ENCODE measurements around the gene TOR4A. TPM values are rescaled to one million over a fixed set of nuclear protein-coding genes. Genes with fewer than 3 reads are reported as not detected.

Gene TOR4A
- total RNA-seq, 2 donors from 2014 or later: 14.2 to 18.9 TPM

DNA sequence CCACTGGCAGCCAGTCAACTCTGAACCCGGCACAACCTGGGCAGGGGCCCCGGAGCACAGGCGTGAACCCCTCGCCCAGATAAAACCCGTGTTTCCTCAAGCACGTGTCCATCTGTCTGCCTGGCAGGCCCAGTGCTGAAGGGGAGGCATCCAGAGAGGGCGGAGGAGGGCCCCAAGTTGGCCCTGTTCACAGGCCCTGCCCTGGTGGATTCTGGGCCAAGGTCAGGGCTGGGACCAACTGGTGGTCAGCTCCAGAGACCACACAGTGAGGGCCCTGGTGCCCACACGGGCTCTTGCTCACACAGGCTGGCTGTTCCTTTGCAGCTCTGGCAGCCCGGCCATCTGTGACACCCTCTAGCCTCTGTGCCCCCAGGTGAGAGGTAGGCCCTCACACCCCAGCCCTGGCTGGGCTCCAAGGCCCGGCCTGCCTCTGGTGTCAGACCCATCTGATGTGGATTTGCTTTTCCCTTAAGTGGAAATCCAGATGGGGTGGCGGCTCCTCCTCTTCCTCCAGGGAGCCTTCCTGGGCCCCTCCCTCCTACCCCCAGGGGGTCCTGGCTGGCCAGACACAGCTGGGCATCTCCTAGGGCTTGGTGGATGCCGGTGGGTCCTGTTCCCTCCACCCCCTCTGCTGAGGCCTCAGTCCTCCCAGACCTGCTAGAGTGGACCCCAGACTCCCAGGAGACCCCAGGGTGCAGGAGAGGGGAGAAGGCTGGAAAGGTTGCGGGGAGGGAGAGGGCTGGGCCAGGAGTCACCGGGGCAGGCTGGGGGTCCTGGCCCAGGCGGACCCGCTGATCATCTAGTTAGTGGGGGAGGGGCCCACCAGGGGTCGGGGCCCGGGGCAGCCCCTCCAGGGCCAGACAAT is 27.0 kb upstream of the TOR4A start:
- no peak for DNase-seq
- WGBS, 2 experiments (ENCODE audit: insufficient coverage in 1 of 2, insufficient read length in 1 of 2): 88 to 90% methylated on average over 11 to 17 of the region's 18 CpGs
- Histone ChIP-seq H3K36me3 (ENCODE audit: control insufficient read depth, insufficient read depth, low read length) (no peaks in the 10 kb centered on the region), H3K27me3 (ENCODE audit: control insufficient read depth, insufficient read depth, low read length, poor library complexity, severe bottlenecking) (no peaks in the 10 kb centered on the region), H3K9ac (ENCODE audit: extremely low read depth, low read length, poor library complexity, severe bottlenecking) (no peak overlapping the region), H3K4me1 (ENCODE audit: control insufficient read depth, insufficient read depth, low read length) (peaks cover 8% of the 10 kb centered on the region), H3K4me3 (ENCODE audit: low read length) (no peak overlapping the region), H3K27ac (ENCODE audit: low read depth, low read length) (no peak overlapping the region), H3K9me3 (ENCODE audit: control insufficient read depth, low read length) (no peaks in the 10 kb centered on the region)
- no peak overlapping the region for H3K4me3 Mint-ChIP-seq
- no peaks in the 10 kb centered on the region for H3K36me3 Mint-ChIP-seq (ENCODE audit: low read depth)
- H3K27ac Mint-ChIP-seq: no peak overlapping the region
- H3K9me3 Mint-ChIP-seq: no peaks in the 10 kb centered on the region
- TF ChIP-seq, protein P1, sequence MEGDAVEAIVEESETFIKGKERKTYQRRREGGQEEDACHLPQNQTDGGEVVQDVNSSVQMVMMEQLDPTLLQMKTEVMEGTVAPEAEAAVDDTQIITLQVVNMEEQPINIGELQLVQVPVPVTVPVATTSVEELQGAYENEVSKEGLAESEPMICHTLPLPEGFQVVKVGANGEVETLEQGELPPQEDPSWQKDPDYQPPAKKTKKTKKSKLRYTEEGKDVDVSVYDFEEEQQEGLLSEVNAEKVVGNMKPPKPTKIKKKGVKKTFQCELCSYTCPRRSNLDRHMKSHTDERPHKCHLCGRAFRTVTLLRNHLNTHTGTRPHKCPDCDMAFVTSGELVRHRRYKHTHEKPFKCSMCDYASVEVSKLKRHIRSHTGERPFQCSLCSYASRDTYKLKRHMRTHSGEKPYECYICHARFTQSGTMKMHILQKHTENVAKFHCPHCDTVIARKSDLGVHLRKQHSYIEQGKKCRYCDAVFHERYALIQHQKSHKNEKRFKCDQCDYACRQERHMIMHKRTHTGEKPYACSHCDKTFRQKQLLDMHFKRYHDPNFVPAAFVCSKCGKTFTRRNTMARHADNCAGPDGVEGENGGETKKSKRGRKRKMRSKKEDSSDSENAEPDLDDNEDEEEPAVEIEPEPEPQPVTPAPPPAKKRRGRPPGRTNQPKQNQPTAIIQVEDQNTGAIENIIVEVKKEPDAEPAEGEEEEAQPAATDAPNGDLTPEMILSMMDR (conservative IDR thresholded peaks at IDR 0.05): no peak
- peaks cover 21% of the 10 kb centered on the region for H3K4me1 Mint-ChIP-seq
- peaks cover 4% of the 10 kb centered on the region for H3K27me3 Mint-ChIP-seq (ENCODE audit: insufficient read depth)

DNA sequence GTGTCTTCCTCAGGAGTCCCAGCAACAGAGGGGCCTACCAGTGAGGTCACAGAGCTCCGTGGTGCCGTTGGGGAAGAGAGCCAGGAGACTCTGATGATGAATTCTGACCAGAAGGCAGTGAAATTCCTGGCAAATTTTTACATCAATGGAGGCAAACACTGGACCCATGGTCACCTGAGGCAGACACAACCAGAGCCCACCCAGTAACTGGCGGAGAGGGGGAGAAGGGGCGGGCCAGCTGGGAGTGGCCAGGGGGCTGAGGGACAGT is 26.4 kb upstream of the TOR4A start, which contains the start of gene STPG3:
Gene STPG3, plus strand, starts transcription at position 93 of the 268 bp plus-strand sequence. Its CDS starts 1 bp downstream, at position 94.
- TF ChIP-seq, protein P1 (conservative IDR thresholded peaks at IDR 0.05): no peak
- WGBS, 2 experiments (ENCODE audit: insufficient coverage in 1 of 2, insufficient read length in 1 of 2): 73 to 88% methylated on average over 3 to 4 of the region's 4 CpGs
- Histone ChIP-seq H3K4me3 (ENCODE audit: low read length) (no peak within 1 kb of the TSS), H3K36me3 (ENCODE audit: control insufficient read depth, insufficient read depth, low read length) (no peaks in the 10 kb centered on the region), H3K4me1 (ENCODE audit: control insufficient read depth, insufficient read depth, low read length) (peaks cover 9% of the 10 kb centered on the region), H3K27me3 (ENCODE audit: control insufficient read depth, insufficient read depth, low read length, poor library complexity, severe bottlenecking) (no peaks in the 10 kb centered on the region), H3K27ac (ENCODE audit: low read depth, low read length) (no peak within 1 kb of the TSS), H3K9me3 (ENCODE audit: control insufficient read depth, low read length) (no peaks in the 10 kb centered on the region), H3K9ac (ENCODE audit: extremely low read depth, low read length, poor library complexity, severe bottlenecking) (no peak within 1 kb of the TSS)
- Mint-ChIP-seq H3K27me3 (ENCODE audit: insufficient read depth) (peaks cover 4% of the 10 kb centered on the region), H3K9me3 (no peaks in the 10 kb centered on the region), H3K4me1 (peaks cover 20% of the 10 kb centered on the region), H3K4me3 (no peak within 1 kb of the TSS), H3K27ac (no peak within 1 kb of the TSS), H3K36me3 (ENCODE audit: low read depth) (no peaks in the 10 kb centered on the region)
- DNase-seq: no peak

DNA sequence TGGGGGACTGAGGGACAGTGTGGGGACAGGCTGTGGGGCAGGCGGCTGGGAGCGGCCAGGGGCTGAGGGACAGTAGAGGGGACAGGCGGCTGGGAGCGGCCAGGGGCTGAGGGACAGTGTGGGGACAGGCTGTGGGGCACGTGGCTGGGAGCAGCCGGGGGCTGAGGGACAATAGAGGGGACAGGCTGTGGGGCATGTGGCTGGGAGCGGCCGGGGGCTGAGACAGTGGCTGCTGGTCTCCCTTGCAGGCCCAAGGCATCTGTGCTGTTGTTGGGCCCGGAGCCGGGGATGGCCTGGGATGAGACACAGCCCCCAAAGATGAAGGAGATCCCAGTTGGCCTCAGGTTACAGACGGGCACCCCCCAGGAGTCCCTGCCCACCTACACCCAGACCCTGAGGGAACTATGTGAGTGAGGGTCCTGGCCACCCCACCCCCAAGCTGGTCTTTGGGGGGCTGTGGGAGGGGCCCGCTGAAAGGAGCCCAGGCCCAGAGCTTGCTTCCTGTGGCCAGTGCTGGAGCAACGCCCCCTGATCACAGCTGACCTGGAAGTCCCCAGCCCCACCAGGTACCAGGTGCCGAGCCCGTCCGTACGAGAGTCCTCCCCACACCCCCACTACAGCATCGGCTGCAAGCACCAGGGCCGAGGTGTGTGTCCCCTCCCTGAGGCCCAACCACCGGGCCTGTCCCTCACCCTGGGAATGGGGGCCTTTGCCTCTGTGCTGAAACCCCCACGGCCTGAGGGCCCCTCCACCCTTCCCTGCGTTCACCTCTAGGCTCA is 25.8 kb upstream of the TOR4A start:
- peaks cover 4% of the 10 kb centered on the region for H3K27me3 Mint-ChIP-seq (ENCODE audit: insufficient read depth)
- H3K9me3 Mint-ChIP-seq: no peaks in the 10 kb centered on the region
- H3K27ac Mint-ChIP-seq: no peak overlapping the region
- Histone ChIP-seq H3K36me3 (ENCODE audit: control insufficient read depth, insufficient read depth, low read length) (peaks cover 5% of the 10 kb centered on the region), H3K9ac (ENCODE audit: extremely low read depth, low read length, poor library complexity, severe bottlenecking) (no peak overlapping the region), H3K4me1 (ENCODE audit: control insufficient read depth, insufficient read depth, low read length) (peaks cover 15% of the 10 kb centered on the region), H3K9me3 (ENCODE audit: control insufficient read depth, low read length) (no peaks in the 10 kb centered on the region), H3K4me3 (ENCODE audit: low read length) (no peak overlapping the region), H3K27me3 (ENCODE audit: control insufficient read depth, insufficient read depth, low read length, poor library complexity, severe bottlenecking) (no peaks in the 10 kb centered on the region), H3K27ac (ENCODE audit: low read depth, low read length) (no peak overlapping the region)
- H3K4me3 Mint-ChIP-seq: no peak overlapping the region
- H3K36me3 Mint-ChIP-seq (ENCODE audit: low read depth): peaks cover 1% of the 10 kb centered on the region
- peaks cover 20% of the 10 kb centered on the region for H3K4me1 Mint-ChIP-seq
- TF ChIP-seq, protein P1 (conservative IDR thresholded peaks at IDR 0.05): no peak
- WGBS, 2 experiments (ENCODE audit: insufficient coverage in 1 of 2, insufficient read length in 1 of 2): 88 to 93% methylated on average over 10 to 22 of the region's 22 CpGs
- no peak for DNase-seq

Data from endodermal cell (in vitro differentiated cells).